LoVo (cell line): Measurements from ENCODE around the gene BPIFB2.

Experiments
- DNase-seq: peaks from one replicate; pipeline ENCODE4 v3.0.0-alpha.2; 2016; ENCODE audit warnings: low spot score

Gene BPIFB2

DNA sequence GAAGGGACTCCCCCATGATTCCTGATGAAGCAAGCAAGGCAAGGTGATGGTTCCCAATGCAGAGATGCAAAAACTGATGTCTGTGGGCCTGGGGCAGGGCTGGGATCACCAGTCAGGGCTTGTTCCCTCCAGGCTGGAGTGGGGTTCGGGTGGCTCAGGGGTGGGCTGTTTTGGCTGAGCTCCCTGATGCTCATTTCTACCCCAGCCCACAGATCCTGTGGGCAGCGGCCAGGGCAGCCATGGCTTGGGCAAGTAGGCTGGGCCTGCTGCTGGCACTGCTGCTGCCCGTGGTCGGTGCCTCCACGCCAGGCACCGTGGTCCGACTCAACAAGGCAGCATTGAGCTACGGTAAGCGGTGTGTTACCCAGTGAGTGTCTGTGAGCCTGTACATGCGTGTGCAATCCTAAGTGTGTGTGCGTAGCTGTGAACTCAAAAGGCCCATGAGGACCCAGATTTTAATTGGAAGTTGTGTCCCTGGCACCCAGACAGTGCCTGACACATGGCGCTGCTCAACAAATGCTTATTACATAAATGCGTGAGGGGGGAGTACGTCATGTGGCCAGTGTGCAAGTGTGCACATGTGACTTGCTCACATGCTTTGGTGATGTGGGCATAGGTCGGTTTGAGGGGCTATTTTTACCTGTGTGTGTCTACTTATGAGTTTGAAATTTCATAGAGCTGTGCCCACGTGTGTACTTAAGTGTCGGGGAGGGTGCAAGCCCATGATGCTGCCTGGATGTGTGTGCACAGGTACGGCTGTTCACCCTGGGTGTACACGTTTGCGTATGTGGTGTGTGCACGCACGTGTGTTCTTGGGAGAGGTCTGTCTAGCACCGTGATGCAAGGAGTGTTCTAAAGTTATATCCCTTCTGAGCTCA is 1.1 kb downstream of the BPIFB2 start:
- DNase-seq = no peak

- DNase-seq = no peak
Observed at GRCh38 chr20:33009214-33010132, 2.0 kb downstream of the BPIFB2 start.

- no peak for DNase-seq
Observed at GRCh38 chr20:33010133-33010504, 2.6 kb downstream of the BPIFB2 start.

DNA sequence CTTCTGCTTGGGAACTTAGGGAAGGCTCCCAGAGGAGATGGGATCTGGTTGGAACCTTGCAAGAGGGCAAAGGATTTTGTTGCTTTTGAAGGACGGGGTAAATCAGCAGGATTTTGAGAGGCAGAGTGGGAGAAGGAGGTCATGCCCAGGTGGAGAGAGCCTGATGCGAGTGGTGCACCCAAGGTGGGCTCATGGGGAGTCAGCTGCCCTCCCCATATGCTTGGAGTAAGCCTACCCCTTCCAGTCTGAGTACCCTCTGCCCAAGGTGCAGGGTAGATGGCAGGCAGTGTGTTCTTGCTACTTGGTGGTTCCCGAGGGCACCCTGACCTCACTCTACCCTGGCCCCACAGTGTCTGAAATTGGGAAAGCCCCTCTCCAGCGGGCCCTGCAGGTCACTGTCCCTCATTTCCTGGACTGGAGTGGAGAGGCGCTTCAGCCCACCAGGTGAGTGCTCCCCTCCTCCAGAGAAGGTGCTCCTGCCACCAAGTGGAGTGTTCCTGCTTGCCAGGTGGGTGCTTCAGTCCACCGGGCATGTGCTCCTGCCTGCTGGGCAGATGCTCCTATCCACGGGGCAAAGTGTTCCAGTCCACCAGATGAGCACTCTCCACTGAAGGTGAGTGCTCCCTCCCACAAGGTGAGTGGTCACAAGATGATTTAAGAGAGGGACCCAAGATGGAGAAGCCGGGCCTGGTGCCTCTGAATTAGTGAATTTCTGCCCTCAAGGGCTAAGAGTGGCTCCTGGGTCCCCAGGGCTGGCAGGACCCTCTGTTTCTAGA is 3.4 kb downstream of the BPIFB2 start:
- no peak for DNase-seq

DNA sequence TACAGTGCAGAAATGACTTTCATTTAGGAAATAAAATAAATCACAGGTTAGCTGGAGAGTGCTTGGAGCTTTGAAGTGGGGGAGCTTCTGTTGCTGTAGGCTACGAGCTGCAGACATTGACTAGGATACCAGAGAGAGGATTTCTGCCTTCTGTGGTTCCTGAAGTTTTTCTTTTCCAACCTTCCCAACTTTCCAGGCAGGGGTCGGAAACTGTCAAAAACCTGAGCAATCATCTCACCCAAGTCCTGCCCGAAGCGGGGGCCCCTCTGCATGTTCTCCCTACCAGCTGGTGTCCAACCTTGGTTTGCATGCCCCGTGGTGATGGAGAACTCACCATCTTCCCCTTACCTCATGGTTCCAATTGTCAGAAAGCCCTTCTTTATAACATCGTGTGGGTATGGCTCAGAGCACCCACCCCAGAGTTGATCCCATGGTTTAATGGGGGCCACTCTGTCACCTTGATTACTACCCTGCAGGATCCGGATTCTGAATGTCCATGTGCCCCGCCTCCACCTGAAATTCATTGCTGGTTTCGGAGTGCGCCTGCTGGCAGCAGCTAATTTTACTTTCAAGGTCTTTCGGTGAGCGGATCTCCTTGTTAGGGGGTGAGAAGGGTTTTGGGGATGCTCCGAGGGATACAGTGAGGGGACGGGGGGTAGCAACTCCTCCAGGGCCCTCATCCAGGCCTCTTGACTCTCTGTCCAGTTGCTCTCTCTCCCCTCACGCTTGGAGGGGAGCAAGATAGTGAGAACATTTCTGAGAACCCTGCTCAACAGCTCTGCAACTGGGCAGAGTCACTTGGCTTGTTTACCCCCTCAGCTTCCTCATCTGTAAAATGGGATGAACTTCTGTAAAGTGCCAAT is 5.1 kb downstream of the BPIFB2 start:
- DNase-seq = no peak

DNA sequence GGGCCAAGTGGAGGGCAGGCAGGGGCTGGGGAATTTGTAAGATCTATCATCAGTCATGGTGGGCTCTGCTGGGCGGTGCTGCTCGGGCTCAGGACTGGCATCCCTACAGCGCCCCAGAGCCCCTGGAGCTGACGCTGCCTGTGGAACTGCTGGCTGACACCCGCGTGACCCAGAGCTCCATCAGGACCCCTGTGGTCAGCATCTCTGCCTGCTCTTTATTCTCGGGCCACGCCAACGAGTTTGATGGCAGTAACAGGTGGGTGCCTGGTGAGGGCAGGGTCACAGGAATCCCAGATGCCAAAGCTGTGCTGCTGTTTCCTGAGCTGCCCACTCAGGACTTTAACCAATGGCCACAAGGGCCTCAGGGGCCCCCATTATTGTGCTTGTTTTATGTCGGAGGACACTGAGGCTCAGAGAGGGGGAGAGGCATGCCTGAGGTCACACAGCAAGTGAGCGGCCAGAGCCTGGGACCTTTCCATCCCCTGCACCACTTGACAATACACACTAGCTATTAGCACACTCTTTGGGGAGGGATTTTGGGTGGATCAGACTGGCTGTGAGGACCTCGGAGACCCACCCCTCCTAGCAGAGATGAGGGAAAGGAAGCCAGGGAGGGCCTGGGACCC is 6.3 kb downstream of the BPIFB2 start:
- DNase-seq = no peak

DNA sequence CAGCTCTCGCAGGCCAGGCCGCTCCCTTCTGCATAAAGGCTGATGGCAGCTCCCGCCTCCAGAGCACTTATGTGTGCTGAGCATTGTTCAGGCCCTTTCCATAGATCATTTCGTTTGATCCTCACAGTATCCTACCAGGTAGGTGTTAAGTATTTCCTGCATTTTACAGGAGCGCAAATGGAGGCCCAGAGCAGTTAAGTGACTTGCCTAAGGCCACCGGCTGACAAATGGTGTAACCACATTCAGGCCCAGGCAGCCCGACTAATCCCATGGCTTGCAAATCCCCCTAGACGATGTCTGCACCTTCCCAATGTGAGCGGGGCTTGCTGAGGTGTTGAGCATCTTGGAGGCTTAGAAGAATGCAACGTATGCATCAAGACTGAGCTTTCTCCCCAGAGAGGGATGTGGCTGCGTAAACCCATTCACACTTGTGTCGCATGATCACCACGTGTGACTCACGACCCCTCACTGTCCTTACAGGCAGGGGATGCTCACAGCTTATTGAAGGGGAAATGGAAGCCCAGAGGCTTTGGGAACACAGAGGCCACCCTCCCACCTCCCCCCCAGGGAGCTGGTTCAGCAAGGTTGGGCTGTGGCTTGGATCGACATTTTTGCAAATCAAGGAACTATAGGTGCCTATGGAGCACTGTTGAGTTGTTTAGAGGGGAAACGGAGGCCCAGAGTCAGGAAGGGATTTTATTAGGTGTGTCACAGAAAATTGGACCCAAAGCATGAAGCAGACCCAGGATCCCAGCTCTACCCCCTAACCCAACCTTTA is 7.0 kb downstream of the BPIFB2 start:
- no peak for DNase-seq

- DNase-seq = no peak
Observed at GRCh38 chr20:33015114-33015484, 7.6 kb downstream of the BPIFB2 start.

- DNase-seq = no peak
Observed at GRCh38 chr20:33015700-33016580, 8.4 kb downstream of the BPIFB2 start.

DNA sequence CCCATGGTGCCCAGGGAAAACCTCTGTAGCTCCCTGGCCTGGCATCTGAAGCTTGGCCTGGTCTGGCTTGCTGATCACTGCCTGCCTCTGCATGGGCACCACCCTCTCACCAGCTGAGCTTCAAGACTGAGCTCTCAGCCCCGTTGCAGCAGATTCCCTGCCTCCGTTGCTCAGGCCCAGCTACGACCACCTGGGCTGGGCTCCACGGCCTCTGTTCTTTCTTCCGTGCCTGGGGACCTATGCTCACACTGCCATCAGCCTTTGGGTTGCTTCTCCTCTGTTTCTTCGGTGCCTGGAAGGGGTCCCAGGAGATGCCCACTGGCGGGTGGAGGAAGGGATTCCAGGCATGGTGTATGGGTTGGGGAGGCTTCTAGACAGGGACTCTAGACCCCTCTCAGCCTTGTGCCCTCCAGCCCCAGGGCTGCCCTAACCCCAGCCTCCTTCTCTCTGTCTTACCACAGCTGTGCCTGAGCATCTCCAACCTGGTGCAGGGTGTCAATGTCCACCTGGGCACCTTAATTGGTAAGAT is 9.1 kb downstream of the BPIFB2 start:
- no peak for DNase-seq

DNA sequence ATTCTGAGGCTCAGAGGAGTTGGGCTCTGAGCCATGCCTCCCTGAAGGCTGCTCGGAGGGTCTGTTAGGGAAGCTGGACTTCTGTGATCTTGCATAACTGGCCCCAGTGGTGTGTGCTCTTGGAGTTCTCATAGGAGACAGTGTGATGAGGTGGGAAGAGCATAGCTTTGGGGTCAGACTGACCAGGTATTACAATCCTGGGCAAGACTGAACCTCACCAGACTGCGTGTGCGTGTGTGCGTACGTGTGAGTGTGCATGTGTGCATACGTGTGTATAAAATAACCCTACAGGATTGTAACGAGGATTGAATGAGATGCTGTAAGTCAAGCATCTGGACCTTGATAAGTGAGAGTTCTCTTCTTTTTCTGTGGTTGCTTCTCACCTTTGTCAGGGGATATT is 10.0 kb downstream of the BPIFB2 start:
- DNase-seq = no peak

- DNase-seq = no peak
Observed at GRCh38 chr20:33018169-33018931, 10.8 kb downstream of the BPIFB2 start.

DNA sequence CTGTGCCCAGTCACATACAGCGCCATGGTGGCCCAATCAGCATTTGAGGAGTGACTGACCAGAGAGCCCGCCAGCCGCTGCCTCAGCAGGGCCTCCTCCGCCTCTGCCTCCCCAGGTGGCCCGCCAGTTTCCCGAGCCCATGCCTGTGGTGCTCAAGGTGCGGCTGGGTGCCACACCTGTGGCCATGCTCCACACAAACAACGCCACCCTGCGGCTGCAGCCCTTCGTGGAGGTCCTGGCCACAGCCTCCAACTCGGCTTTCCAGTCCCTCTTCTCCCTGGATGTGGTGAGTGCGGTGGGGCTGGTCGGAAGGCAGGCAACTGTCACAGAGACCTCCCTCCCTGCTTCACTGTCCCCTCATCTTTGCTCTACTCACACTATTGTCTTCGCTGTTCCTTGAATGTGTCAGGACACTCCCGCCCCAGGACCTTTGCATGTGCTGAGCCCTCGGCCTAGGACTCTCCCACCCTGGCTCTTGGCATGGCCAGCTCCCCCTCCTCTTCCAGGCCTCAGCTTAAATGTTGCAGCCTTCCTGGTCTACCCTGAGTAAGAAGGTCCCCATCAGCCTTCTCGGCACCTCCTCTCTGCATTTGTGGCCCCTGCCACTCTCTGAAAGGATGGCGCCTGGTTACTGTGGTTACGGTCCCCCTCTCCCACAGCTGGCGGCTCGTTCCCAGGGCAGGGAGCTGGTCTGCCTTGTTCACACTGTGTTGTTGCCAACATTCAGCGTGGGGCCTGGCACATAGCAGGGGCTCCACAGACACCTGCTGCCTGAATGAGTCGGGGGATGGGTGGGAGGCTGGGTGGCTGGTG is 12.2 kb downstream of the BPIFB2 start:
- no peak for DNase-seq

- no peak for DNase-seq
Observed at GRCh38 chr20:33020278-33021161, 13.0 kb downstream of the BPIFB2 start.

DNA sequence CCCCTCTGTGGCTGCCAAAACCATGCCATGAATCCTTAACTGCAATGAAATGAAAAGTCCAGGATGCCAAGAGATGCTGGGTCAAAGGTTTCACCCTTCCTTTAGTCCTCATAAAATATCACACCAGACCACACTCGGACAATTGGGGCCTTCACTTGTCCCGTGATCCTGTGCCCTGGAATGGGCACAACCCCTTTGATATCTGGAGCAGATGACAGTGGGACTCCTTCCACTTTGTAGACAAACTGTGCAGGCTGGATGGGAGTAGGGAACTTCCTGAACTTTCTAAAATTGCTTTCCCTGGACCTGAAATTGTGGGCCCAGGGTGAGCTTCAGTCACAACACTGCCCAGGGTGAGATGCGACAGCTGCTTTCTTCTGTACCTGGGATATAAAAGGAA is 14.4 kb downstream of the BPIFB2 start:
- DNase-seq = no peak

DNA sequence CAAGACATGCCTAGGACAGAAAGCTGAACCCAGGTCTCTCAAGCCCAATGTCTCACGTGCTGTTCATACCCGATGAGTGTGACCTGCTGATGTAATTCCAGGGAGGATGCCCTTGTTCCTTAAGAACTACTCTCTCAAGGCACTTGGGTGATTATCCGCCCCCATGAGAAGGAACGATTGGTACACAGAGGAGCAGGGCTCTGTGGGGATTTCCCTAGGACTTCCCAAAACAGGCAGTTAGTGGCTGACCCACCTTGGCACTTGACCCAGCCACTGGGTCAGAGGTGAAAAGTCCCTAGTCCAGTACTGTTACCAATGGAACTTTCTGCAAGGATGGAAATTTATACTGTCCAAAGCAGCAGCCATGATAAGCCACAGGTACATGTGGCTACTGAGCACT is 14.8 kb downstream of the BPIFB2 start:
- DNase-seq = no peak
